COLO829 (cell line): ENCODE measurements around the gene MAU2.
"Not testable (repeated sequence)": the region's sequence is repeated elsewhere in the genome, so short reads cannot be mapped to it uniquely, and the experiment has no call there.

Source experiments
- DNase-seq: peaks from one replicate; pipeline ENCODE4 v3.0.0; 2012; ENCODE audit warnings: low spot score

Gene MAU2

GRCh38 chr19:19347401-19348110, 26.9 kb downstream of the MAU2 start:
- DNase-seq: no peak

- no peak for DNase-seq
These were observed 27.6 kb downstream of the MAU2 start for GRCh38 chr19:19348266-19348665.

GRCh38 chr19:19349365-19349764, 28.7 kb downstream of the MAU2 start:
- DNase-seq: no peak

- DNase-seq: not testable (repeated sequence)
These were observed 30.1 kb downstream of the MAU2 start for GRCh38 chr19:19350756-19351155.

GRCh38 chr19:19352823-19353222, 32.2 kb downstream of the MAU2 start:
- DNase-seq: no peak

GRCh38 chr19:19354007-19354406, 33.4 kb downstream of the MAU2 start:
- DNase-seq: no peak

GRCh38 chr19:19354932-19355331, 34.3 kb downstream of the MAU2 start:
- DNase-seq: no peak

GRCh38 chr19:19355606-19356139, 35.0 kb downstream of the MAU2 start:
- DNase-seq: no peak

- DNase-seq: no peak
These were observed 35.9 kb downstream of the MAU2 start for GRCh38 chr19:19356500-19356899.

GRCh38 chr19:19356901-19357566, 36.4 kb downstream of the MAU2 start:
- DNase-seq: no peak

GRCh38 chr19:19361075-19361594, 40.5 kb downstream of the MAU2 start:
- DNase-seq: peak; percentile 87

- no peak for DNase-seq
These were observed 41.4 kb downstream of the MAU2 start for GRCh38 chr19:19362075-19362474.

- DNase-seq: peak; percentile 60
These were observed 46.1 kb downstream of the MAU2 start for GRCh38 chr19:19366434-19367396.

GRCh38 chr19:19368087-19368486, 47.5 kb downstream of the MAU2 start:
- DNase-seq: no peak

GRCh38 chr19:19371059-19371458, 50.4 kb downstream of the MAU2 start:
- DNase-seq: no peak

GRCh38 chr19:19372656-19373416, 52.2 kb downstream of the MAU2 start:
- peak; percentile 59 for DNase-seq

- no peak for DNase-seq
These were observed 58.9 kb downstream of the MAU2 start for GRCh38 chr19:19379527-19379926.

GRCh38 chr19:19380316-19380715, 59.7 kb downstream of the MAU2 start:
- DNase-seq: not testable (repeated sequence)

GRCh38 chr19:19381007-19381926, 60.6 kb downstream of the MAU2 start:
- no peak for DNase-seq

GRCh38 chr19:19382118-19382517, 61.5 kb downstream of the MAU2 start:
- DNase-seq: no peak
